Testis (tissue), 2 donors: ENCODE results near the gene RAPGEF6.

ENCODE experiments used
- POLR2A ChIP-seq: fragments of 450-650 bp; IDR thresholded peaks from one replicate; pipeline ENCODE4 v1.6.1; 2017; ENCODE audit warnings: antibody characterized with exemption, mild to moderate bottlenecking, moderate library complexity
- TF ChIP-seq, protein P1 (sequence below), 3 experiments: fragments of 450-650 bp in 2 of 3; fragments of 200-600 bp in 1 of 3; sonication (generic) in 1 of 3; IDR thresholded peaks; one replicate each; pipeline ENCODE4 v1.5.1; 2016 to 2019; ENCODE audit warnings: antibody characterized with exemption in 3 of 3, mild to moderate bottlenecking in 2 of 3, moderate library complexity in 1 of 3

DNA sequence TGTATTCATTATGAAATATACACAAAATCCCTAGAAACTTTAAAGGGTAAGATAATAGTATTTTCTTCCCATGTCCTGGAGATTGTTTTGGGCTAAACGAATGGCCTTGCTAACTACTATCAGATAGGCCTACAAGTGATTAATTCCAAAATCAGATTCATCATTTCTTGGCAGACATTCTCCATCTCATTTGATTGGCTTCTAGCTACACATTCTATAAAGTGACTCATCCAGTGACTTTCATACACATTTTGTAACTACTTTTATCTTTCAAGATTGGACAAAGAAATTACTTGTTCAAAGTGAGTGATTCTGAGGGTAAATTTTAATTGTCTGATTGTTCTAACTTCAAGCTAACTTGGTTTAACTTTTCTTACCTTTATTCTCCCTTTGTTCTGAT is 93.3 kb downstream of the RAPGEF6 start:
- TF ChIP-seq, protein P1, sequence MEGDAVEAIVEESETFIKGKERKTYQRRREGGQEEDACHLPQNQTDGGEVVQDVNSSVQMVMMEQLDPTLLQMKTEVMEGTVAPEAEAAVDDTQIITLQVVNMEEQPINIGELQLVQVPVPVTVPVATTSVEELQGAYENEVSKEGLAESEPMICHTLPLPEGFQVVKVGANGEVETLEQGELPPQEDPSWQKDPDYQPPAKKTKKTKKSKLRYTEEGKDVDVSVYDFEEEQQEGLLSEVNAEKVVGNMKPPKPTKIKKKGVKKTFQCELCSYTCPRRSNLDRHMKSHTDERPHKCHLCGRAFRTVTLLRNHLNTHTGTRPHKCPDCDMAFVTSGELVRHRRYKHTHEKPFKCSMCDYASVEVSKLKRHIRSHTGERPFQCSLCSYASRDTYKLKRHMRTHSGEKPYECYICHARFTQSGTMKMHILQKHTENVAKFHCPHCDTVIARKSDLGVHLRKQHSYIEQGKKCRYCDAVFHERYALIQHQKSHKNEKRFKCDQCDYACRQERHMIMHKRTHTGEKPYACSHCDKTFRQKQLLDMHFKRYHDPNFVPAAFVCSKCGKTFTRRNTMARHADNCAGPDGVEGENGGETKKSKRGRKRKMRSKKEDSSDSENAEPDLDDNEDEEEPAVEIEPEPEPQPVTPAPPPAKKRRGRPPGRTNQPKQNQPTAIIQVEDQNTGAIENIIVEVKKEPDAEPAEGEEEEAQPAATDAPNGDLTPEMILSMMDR (IDR thresholded peaks at IDR 0.05), result no peak
- no peak for TF ChIP-seq POLR2A
